ENCODE data around the gene SGCD. TPM values are rescaled to one million over a fixed set of nuclear protein-coding genes. Genes with fewer than 3 reads are reported as not detected.

Gene SGCD
- total and polyA plus RNA-seq, 2 of the 4 experiments (the other 2 are of a cell fraction) = 5.8 to 10.6 TPM

DNA sequence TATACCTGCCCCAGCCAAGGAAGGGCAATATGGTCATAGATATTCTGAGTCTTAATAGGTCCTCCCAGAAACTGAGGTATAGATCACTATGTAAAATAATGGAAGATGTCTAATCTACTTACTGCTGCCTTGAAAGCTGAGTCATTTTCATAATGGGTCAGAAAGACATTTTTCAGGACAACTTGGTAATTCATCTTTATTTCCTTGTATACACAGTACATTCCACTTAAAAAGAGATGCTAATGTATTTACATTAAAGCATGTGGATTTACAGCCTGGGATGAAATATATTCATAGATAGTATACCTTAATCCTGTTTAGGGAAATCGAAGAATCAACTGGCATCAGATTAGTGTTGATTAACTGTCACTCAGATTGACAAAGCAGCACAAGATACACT is 304.0 kb downstream of the SGCD start:
- Histone ChIP-seq H4K91ac (ENCODE audit: insufficient read depth, low read depth, low read length) (no peak overlapping the region), H2BK20ac (ENCODE audit: low read depth, low read length) (no peak overlapping the region), H2AK9ac (replicated peaks; ENCODE audit: low read depth, low read length, poor library complexity) (no peak overlapping the region), H3K14ac (replicated peaks; ENCODE audit: low read depth, low read length) (no peak overlapping the region), H2BK5ac (ENCODE audit: low read depth, low read length, poor library complexity, severe bottlenecking) (no peak overlapping the region), H4K5ac (ENCODE audit: low read depth, low read length) (no peak overlapping the region), H3K4ac (ENCODE audit: low read depth, low read length) (no peak overlapping the region), H4K20me1 (ENCODE audit: insufficient read depth, low read length) (no peaks in the 10 kb centered on the region), H3K23ac (ENCODE audit: low read depth, low read length) (no peak overlapping the region), H3K4me2 (ENCODE audit: low read depth, low read length) (no peak overlapping the region), H4K8ac (ENCODE audit: low read depth in 2 of 2, low read length in 2 of 2) (no peak overlapping the region), H3K79me1 (ENCODE audit: low read depth in 1 of 2, low read length in 2 of 2) (no peaks in the 10 kb centered on the region), H3K27ac (ENCODE audit: insufficient read depth, low read length) (no peak overlapping the region), H3K9me3 (ENCODE audit: control insufficient read depth, insufficient read depth, low read length) (no peaks in the 10 kb centered on the region), H3K9me1 (ENCODE audit: insufficient read depth, low read length) (no peaks in the 10 kb centered on the region; the same call in 1 of the 2 replicates), H2BK15ac (ENCODE audit: low read depth, low read length) (no peak overlapping the region), H2AFZ (replicated peaks; ENCODE audit: low read length, poor library complexity) (no peak overlapping the region), H3K18ac (ENCODE audit: low read depth, low read length) (no peak overlapping the region), H2BK120ac (ENCODE audit: low read depth, low read length) (no peak overlapping the region), H3K4me1 (ENCODE audit: control insufficient read depth, insufficient read depth, low read length) (no peaks in the 10 kb centered on the region), H3K4me3 (ENCODE audit: insufficient read depth, low read depth, low read length) (no peak overlapping the region), H3K9ac (ENCODE audit: low read depth, low read length) (no peak overlapping the region), H3K36me3 (ENCODE audit: control insufficient read depth, insufficient read depth, low read length) (no peaks in the 10 kb centered on the region), H2AK5ac (ENCODE audit: low read depth, low read length) (no peak overlapping the region), H3K27me3 (ENCODE audit: control insufficient read depth, insufficient read depth, low read length) (no peaks in the 10 kb centered on the region), H3K56ac (ENCODE audit: extremely low read depth, insufficient read depth, low read length) (no peak overlapping the region)
- no CpG with 5 or more reads among the region's 1 CpG for WGBS, 2 experiments (ENCODE audit: extremely low coverage in 2 of 2, insufficient read length in 1 of 2)
- ATAC-seq (ENCODE audit: low read depth) (no peak), DNase-seq (no peak)
- ChIA-PET CTCF (no interaction called here), POLR2A (ENCODE audit: unreplicated experiment) (no interaction called here)
- in situ Hi-C loops (cut with MboI; ENCODE audit: low sequenced_read_pairs) = no loop called here
- intact Hi-C loops (cut with micrococcal nuclease) = no loop called here
- TF ChIP-seq USF2 (IDR thresholded peaks at IDR 0.05; ENCODE audit: low read depth, low read length) (no peak), RFX5 (IDR thresholded peaks at IDR 0.05; ENCODE audit: low read depth, low read length) (no peak), RAD21 (IDR thresholded peaks at IDR 0.05; ENCODE audit: low read length) (no peak), POLR2A (IDR thresholded peaks at IDR 0.05; ENCODE audit: low read depth, low read length) (no peak), SMC3 (IDR thresholded peaks at IDR 0.05; ENCODE audit: low read depth, low read length) (no peak), ELK1 (IDR thresholded peaks at IDR 0.05; ENCODE audit: borderline replicate concordance, low read depth, low read length) (no peak), RCOR1 (IDR thresholded peaks at IDR 0.05; ENCODE audit: insufficient replicate concordance, low read length) (no peak), CTCF (conservative IDR thresholded peaks at IDR 0.05; ENCODE audit: low read depth, low read length) (no peak)
- dilution Hi-C loops (cut with HindIII; ENCODE audit: low sequenced_read_pairs, unreplicated experiment) = no loop called here
- BruUV-seq (replicated peaks) = no TSS peak

Measured in IMR-90 (cell line).